Pancreas (tissue), 10 donors: ENCODE data around the gene TMEM128. TPM values are rescaled to one million over a fixed set of nuclear protein-coding genes. Genes with fewer than 3 reads are reported as not detected.
"Not testable (repeated sequence)": the region's sequence is repeated elsewhere in the genome, so short reads cannot be mapped to it uniquely, and the experiment has no call there.

ENCODE experiments used
- ATAC-seq, 4 donors: fragments of 200-7000 bp; cut with Tn5 transposase; one replicate each; pipeline versions ENCODE4 v1.8.0 to v1.9.1; 2020; ENCODE audit warnings: mild to moderate bottlenecking in 4 of 4, moderate library complexity in 4 of 4
- DNase-seq, 6 donors: peaks; one replicate each; pipeline ENCODE4 v3.0.0-alpha.2; 2020
- FAIRE-seq: peaks from 2 replicates; lab custom pipeline; 2012; peaks lifted over from hg19 to GRCh38; lab: Jason Lieb, UNC
- H3K27ac ChIP-seq, 4 donors: fragments of 200-600 bp; sonication (generic); 1 replicate in 3 of 4; 2 replicates in 1 of 4; pipeline versions ENCODE4 v1.5.0 to v1.8.0; 2020
- H3K27me3 ChIP-seq, 4 donors: fragments of 200-600 bp; one replicate each; pipeline ENCODE4 v1.8.0; 2021
- H3K36me3 ChIP-seq, 3 donors: fragments of 200-600 bp; sonication (generic) in 1 of 3; one replicate each; pipeline versions ENCODE4 v1.5.0 to v1.8.0; 2020 to 2021
- H3K4me1 ChIP-seq, 3 donors: fragments of 200-600 bp; one replicate each; pipeline ENCODE4 v1.8.0; 2021
- H3K4me3 ChIP-seq, 4 donors: fragments of 200-600 bp; sonication (generic) in 2 of 4; one replicate each; pipeline versions ENCODE4 v1.5.0 to v1.8.0; 2020 to 2021
- H3K9me3 ChIP-seq, 4 donors: fragments of 200-600 bp; one replicate each; pipeline ENCODE4 v1.8.0; 2021
- CTCF ChIP-seq, 4 donors: fragments of 200-600 bp; sonication (generic) in 3 of 4; IDR thresholded peaks; one replicate each; pipeline versions ENCODE4 v1.5.0 to v1.8.0; 2021; ENCODE audit warnings: antibody characterized with exemption in 4 of 4
- WGBS, 2 donors: extraction: QIAGEN DNeasy Blood & Tissue Kit; methylation state at CpG; one replicate each; pipeline ENCODE4 v1.1.7; 2013; 5-methylcytosine and 5-hydroxymethylcytosine counted together
- intact Hi-C, 3 donors: fragments of 100-400 bp; cut with DNase I; formaldehyde crosslinking; loops; one replicate each; pipeline versions ENCODE4 v1.11.1 to v1.14.2; 2022
- polyA plus RNA-seq, 2 donors: library from polyadenylated mRNA; stranded (reverse); fragments of 200-250 nt; gene quantifications; one replicate each; pipeline ENCODE4 v1.2.3, GENCODE V29; 2013
- total RNA-seq, 6 donors: library from RNA; stranded (reverse); fragmentation: NEBNext Ultra II Directional in 4 of 6; extraction: Animal tissue kit (Norgen Biotek cat#: 25700) in 4 of 6; gene quantifications; one replicate each; pipeline versions ENCODE4 v1.2.1 to v1.2.4, GENCODE V29; 2021 to 2023
- donor health status: healthy with polysubstance abuse.
- donor health status: DM: no; HTN: no; CAD: no; lungs with moderate emphysema.
- donor health status: DM: no; HTN: no; CAD: no.
- donor health status: control.
- donor health status: control.
- donor health status: Bipolar disorder and iron deficiency.
- donor health status: DM: yes; HTN: yes; CAD: no.
- donor health status: DM: no; HTN: no; CAD: no.
- donor health status: DM: no; HTN: no; CAD: no.
- donor health status: DM: yes; HTN: yes; CAD: no.

The TMEM128 gene
- total and polyA plus RNA-seq, 8 donors = 6.5 to 23.3 (median 9.0) TPM

DNA sequence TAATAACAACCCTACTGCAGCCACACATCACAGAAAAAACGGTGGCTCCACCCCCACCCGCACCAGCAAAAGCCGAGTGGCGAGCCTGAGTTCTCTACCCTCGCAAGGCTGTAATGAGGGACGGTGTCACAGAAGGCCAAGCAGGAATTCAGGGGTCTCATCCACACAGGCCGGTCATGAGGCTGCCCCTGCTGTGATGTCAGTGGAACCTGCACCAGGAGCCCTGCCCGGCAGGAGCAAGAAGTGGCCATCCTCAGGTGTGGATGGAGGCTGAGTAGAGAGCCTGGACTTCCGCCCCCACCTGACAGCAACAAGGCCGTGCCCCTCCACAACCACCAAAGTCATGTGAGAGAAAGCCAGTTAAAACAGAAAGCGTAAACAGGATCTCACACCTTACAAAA, 21.3 kb upstream of the TMEM128 start:
- no peak overlapping the region for H3K4me3 ChIP-seq
- H3K27me3 ChIP-seq = no peaks in the 10 kb centered on the region
- no peaks in the 10 kb centered on the region for H3K9me3 ChIP-seq
- 89 to 92% methylated on average over 11 of the region's 11 CpGs for WGBS, 2 donors
- H3K4me1 ChIP-seq = no peaks in the 10 kb centered on the region
- H3K36me3 ChIP-seq = peaks cover 0 to 10% (median 9%) of the 10 kb centered on the region in 3 donors
- TF ChIP-seq CTCF (IDR thresholded peaks at IDR 0.05) = no peak
- FAIRE-seq (no peak), ATAC-seq (peak in 1 of 4 donors; percentile 23), DNase-seq (no peak)
- no peak overlapping the region for H3K27ac ChIP-seq
- intact Hi-C loops = no loop called here

DNA sequence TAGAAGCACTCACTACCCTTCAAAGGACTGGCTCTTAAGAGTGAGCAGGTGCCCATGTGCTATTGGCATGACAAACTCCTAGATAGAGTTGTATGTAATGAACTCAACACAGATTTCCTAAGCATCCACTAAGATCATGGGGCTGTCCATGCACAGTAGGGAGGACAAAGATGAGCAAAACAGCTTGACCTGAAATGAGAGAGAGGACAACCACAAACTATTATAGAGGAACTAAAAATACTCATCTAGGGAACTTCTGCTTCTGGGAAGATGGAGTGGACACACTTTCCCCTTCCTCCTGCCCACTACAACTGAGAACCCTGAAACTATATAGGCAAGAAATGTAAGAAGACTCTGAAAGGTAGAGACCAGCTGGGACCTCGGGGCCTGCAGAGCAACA, 20.8 kb upstream of the TMEM128 start:
- intact Hi-C loops = no loop called here
- FAIRE-seq (no peak), DNase-seq (no peak), ATAC-seq (peak in 2 of 4 donors; percentile 29 to 38)
- no peak overlapping the region for H3K4me3 ChIP-seq
- no peaks in the 10 kb centered on the region for H3K27me3 ChIP-seq
- 75 to 86% methylated on average over 1 of the region's 1 CpG for WGBS, 2 donors
- TF ChIP-seq CTCF (IDR thresholded peaks at IDR 0.05) = no peak
- H3K27ac ChIP-seq = no peak overlapping the region
- no peaks in the 10 kb centered on the region for H3K9me3 ChIP-seq
- no peaks in the 10 kb centered on the region for H3K4me1 ChIP-seq
- H3K36me3 ChIP-seq = peaks cover 0 to 7% (median 4%) of the 10 kb centered on the region in 3 donors

- H3K27me3 ChIP-seq = no peaks in the 10 kb centered on the region
- H3K36me3 ChIP-seq = no peaks in the 10 kb centered on the region
- TF ChIP-seq CTCF (IDR thresholded peaks at IDR 0.05) = no peak
- H3K4me3 ChIP-seq = no peak overlapping the region
- no peaks in the 10 kb centered on the region for H3K9me3 ChIP-seq
- intact Hi-C loops = no loop called here
- no peaks in the 10 kb centered on the region for H3K4me1 ChIP-seq
- no peak for FAIRE-seq
- no peak for DNase-seq
- no peak overlapping the region for H3K27ac ChIP-seq
- ATAC-seq = no peak
- 92 to 95% methylated on average over 5 of the region's 5 CpGs for WGBS, 2 donors
Observed at GRCh38 chr4:4267981-4268380, 20.0 kb upstream of the TMEM128 start.

DNA sequence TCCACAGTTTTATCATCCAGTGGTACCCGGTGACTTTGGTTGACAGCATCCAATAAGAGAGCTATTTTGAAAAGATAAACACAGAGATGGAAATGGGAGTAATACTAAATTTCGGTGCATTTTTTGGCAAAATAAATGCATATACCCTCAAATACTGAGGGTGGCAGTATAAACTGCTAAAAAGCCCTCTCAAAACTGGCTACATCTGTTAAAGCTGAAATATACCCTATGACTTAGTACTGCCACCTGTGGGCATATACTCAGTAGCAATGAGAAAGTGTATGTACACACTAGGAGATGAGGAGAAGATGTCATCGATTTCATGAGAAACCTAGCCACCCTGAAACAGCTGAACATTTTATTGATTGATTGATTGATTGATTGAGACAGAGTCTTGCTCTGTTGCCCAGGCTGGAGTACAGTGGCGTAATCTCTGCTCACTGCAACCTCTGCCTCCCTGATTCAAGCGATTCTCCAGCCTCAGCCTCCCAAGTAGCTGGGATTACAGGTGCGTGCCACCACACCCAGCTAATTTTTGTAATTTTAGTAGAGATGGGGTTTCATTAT, 12.2 kb upstream of the TMEM128 start:
- H3K27ac ChIP-seq = no peak overlapping the region
- no peak for TF ChIP-seq CTCF (IDR thresholded peaks at IDR 0.05)
- H3K9me3 ChIP-seq = no peaks in the 10 kb centered on the region
- H3K27me3 ChIP-seq = no peaks in the 10 kb centered on the region
- intact Hi-C loops = loop anchor here in 1 of 3 donors (5.0 kb wide), 1 partner anchor 72 kb away; no protein-coding TSS in a partner anchor
- no peak overlapping the region for H3K4me3 ChIP-seq
- DNase-seq (no peak), ATAC-seq (peak in 3 of 4 donors; percentile 55 to 70 (median 67)), FAIRE-seq (no peak)
- H3K4me1 ChIP-seq = no peaks in the 10 kb centered on the region
- H3K36me3 ChIP-seq = no peaks in the 10 kb centered on the region
- 62 to 67% methylated on average over 6 of the region's 6 CpGs for WGBS, 2 donors

DNA sequence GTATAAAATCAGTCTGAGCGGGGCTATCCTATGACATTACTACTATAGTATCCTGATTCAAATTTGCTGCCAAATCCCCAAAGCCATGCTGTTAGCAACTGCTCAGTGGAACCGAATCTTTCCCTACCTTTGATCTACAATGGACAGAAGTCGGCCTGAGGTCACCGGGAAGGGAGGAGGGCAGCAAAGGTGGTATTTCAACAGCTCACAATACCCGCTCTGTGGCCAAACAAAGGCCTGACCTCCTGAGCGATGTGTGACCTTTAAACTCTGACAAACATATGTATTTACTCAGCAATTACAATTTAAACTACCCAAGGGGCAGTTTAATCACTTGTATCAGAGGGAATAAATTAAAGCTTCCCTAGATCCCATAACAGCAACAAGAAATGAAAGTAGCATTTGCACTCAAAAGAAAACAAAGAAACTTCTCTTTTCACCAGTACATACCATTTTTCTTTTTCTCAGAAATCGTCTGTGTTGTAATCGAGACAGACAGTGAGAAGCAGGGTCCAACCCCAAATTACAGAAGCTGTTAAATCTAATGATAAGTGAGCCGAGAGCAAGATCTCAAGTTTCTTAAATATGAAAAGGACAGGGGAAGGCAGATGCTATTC, 11.6 kb upstream of the TMEM128 start:
- 25 to 28% methylated on average over 9 of the region's 9 CpGs for WGBS, 2 donors
- FAIRE-seq = no peak
- H3K9me3 ChIP-seq = no peaks in the 10 kb centered on the region
- no peak for DNase-seq
- H3K4me3 ChIP-seq = no peak overlapping the region
- peak in 3 of 4 donors; percentile 30 to 57 (median 36) for ATAC-seq
- no peak overlapping the region for H3K27ac ChIP-seq
- no peaks in the 10 kb centered on the region for H3K4me1 ChIP-seq
- H3K36me3 ChIP-seq = no peaks in the 10 kb centered on the region
- intact Hi-C loops = loop anchor here in 1 of 3 donors (5.0 kb wide), 1 partner anchor 73 kb away; no protein-coding TSS in a partner anchor
- no peak for TF ChIP-seq CTCF (IDR thresholded peaks at IDR 0.05)
- no peaks in the 10 kb centered on the region for H3K27me3 ChIP-seq

DNA sequence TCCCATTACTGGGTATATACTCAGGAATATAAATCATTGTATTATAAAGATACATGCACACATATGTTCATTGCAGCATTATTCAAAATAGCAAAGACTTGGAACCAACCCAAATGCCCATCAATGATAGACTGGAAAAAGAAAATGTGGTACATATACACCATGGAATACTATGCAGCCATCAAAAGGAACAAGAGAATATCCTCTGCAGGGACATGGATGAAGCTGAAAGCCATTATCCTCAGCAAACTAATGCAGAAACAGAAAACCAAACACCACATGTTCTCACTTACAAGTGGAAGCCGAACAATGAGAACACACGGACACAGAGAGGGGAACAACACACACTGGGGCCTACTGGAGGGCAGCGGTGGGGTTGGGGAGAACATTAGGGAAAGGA, 9.7 kb upstream of the TMEM128 start:
- WGBS, 2 donors = 75 to 98% methylated on average over 3 of the region's 3 CpGs
- H3K4me1 ChIP-seq, H3K4me3 ChIP-seq, ATAC-seq, H3K27me3 ChIP-seq, intact Hi-C loops, H3K27ac ChIP-seq, DNase-seq, H3K9me3 ChIP-seq, FAIRE-seq, H3K36me3 ChIP-seq: not testable (repeated sequence)
